Fibroblast of gingiva (primary cell): Measurements from ENCODE around the gene PTPRT.
"Not testable (repeated sequence)": the region's sequence is repeated elsewhere in the genome, so short reads cannot be mapped to it uniquely, and the experiment has no call there.

ENCODE experiments used
- DNase-seq: peaks from one replicate; pipeline ENCODE4 v3.0.0-alpha.2; 2011; ENCODE audit warnings: low read depth

The PTPRT gene

DNA sequence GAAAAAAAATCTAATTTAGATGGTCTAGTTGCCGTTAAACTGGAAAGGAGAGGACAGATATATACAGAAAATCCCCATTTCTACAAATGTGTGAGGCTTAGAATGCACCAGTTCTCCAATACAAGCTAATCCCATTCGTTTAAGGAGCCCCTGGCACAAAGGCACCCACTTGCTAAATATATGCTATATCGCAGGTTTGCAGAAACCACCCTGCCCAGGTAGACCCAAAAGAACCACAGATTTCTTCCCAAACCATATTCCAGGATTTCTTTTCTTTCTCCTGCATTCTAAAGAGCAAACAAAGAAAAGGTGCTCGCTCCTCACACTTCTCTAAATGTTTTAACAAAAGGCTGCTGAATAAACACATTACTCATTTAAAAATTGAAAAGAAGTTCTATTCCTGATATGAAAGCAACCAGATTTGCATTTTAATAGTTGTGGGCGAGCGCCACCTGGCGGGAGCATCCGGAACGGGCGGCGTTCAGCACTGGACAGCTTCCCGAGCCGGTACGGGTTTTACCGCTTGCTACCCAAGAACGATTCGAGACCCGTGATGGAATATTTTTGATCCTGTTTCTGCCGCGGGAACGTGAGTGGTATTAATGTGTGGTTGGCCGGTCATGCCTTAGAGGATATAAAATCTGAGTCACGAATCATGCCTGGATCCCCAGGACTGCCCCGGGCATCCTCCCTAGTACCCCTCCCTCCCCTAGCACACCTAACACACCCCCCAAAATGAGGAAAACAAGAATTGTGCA lies 2.1 kb downstream of the PTPRT start:
- peak; percentile 24 for DNase-seq

DNA sequence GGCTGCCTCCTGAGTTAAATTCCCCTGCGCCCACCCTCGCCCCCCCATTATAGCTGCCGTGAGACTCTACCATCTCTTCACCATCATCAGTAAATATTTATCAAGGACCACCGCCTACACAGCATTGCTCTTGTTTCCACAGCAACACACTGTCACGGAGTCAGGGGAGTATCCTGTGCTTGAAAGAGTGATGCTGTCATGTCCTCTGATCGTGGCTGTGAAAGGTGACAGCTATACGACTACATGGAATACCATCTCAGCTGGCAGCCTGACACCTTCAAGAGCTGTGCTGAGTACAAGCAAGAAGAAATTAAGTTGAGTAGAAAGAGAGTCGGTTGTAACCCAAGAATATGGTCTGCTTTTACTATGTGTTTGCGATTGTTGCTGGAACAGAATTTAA lies 3.4 kb downstream of the PTPRT start:
- no peak for DNase-seq

DNA sequence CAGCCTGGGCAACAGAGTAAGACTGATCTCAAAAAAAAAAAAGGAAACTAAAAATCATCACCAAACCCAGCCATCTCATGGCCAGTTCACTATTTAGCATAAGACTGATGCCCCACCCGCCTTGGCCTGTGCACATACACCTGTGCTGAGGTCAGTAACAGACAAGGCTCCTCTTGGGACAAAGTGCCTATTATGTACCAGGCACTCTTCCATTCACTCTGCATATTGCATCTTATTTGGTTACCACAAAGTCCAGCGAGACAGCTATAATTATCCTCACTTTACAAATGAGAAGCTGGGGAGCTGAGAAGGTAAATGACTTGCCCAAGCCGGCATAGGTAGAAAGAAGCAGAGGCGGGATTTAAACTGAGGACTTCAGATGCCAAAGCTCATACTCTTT lies 3.8 kb downstream of the PTPRT start:
- DNase-seq = no peak

DNA sequence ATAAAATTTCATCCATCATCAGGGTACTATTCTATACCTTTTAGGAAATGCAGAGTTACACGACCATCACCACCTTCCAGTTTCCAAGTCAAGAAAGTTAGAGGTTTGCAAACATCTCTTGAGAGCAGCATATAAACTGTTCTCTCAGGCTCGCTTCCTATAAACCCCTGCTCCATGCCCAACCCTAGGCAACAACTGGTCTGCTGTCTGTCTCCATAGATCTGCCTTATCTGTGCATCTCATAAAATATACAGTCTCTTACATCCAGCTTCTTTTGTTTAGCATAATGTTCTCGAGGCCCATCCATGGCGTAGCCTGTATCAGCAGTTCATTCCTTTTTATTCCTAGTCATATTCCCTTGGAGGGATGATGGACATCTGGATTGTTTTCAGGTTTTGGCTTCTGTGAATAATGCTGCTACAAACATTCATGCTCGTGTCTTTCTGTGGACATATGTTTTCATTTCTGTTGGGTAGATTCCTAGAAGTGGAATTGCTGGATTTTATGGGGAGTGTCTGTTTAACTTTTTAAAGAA lies 6.1 kb downstream of the PTPRT start:
- no peak for DNase-seq

DNA sequence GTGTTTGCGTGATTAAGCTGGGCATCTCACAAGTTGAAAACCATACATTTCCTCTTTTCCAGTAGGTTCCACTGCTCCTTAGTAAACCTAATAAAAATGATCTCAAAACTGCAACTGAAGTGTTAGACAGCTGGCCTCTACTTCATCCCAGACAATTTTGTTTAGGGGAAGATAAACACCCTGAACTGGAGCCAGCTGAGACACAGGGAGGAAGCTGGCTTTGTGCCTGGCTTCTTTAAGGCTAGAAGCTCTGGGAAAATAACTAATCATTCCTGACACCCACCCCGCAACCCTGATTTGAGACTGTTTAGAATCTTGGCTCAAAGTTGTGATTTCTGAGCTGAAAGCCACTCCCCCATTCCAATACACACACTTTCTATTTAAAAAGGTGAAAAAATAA lies 11.6 kb downstream of the PTPRT start:
- no peak for DNase-seq

DNA sequence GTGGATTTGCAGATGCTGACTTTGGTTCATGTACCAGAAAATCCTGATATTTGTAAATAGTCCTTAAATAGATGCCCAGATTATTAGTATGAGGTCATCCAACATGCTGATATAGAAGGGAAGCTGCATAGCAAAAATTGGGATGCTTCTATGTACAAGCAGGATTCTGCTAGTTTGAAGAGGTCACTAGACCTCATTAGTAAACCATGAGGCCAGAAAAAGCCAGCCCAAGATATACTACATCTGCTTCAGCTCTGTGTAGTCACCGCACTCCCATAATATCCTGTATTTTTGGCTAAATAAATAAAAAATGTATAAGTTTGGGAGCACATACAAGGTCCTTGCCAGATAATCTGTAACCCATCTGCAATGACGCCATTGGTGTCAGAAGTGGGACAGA lies 13.0 kb downstream of the PTPRT start:
- DNase-seq = no peak

DNA sequence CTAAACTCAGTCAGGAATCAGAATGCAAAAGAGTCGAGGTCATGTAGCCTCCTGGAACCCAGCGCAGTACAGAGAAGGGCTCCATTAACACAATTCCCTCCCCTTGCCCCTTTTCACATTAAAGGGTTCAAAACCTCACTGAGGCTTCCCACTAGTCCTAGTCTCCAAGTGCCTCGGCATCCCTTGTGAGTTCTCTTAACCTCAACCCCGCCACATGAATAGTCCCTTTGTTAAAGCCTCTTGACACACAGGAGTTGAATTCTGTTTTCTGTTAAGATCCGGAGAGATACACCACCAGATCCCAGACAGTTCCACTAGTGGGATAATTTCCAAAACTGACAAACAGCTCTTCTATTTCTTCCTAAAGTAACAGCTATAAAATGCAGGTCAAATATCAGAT lies 17.8 kb downstream of the PTPRT start:
- no peak for DNase-seq

DNA sequence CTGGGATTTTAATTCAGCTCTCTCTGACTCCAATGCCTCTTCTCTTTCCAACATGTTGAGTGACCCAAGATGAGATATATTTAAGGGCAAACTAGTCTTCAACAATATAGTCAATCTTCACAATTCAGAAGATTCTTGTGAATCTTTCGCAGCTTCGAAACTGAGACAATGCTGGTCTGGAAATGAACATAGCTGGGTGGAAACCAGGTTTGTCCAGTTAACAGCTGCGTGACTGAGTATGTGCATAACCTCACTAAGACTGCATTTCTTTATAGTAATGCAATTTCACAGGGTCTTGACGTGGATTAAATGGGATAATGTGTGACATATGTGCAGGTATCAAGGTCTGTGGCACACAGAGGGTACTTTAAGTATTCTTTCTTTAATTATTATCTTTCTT lies 18.9 kb downstream of the PTPRT start:
- no peak for DNase-seq

DNA sequence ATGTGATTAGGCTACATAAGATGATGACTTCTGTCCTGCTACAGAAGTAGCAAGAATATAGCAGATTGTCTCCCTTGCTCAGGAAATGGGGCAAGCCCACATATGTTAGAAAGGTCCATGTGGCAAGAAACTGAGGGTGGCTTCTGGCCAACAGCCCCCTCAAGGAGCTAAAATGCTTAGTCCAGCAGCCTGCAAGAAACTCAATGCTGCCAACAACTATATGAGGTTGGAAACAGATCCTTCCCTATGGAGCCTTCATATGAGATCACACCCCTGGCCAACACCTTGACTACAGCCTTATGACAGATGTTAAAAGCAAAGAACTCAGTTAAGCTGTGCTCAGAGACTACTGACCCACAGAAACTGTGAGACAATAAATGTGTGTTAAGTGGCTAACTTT lies 22.1 kb downstream of the PTPRT start:
- no peak for DNase-seq

DNA sequence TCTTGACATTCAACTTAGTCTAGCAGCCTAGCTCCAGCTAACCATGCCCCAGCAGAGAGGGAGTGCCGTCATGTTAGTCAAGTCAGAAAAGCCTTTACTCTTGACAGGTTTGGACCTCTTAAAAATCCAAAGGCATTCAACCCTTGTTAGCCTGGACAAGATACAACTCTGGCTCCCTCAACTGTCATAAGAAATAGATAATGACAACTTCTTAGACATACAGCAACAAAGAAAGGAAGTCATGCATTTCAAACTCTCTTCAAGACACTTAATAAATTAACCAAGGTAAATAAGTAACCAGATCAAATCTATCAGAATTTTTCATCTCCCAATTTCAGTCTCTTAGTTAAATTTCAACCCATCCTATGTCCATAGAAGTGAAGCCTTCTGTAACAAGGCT lies 22.7 kb downstream of the PTPRT start:
- no peak for DNase-seq

DNA sequence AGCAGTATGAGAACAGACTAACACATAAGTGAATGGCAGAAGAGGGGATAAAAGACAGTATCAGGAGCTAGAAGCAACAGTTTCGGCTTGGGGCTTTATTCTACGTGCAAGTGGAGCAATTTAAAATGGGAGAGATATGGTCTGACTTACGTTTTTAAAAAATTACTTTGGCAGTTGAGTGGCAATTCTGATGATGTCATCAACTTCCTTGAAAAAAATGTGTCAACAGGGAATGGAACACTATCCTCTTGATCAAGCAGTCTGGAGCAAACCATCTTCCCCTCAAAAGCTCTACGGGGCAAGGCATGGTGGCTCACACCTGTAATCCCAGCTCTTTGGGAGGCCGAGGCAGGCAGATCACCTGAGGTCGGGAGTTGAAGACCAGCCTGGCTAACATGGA lies 24.1 kb downstream of the PTPRT start:
- DNase-seq = no peak

DNA sequence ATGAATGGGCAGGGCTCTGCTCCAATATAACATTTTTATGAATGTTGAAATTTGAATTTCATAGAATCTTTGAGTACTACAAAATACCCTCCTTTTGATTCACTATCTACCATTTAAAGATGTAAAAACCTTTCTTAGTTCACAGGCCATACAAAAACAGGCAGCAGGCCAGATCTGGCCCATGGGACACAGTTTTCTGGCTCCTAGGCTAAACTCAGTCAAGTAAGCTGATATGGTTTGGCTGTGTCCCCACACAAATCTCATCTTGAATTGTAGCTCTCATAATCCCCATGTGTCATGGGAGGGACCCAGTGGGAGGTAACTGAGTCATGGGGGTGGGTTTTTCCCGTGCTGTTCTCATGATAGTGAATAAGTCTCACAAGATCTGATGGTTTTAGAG lies 25.0 kb downstream of the PTPRT start:
- not testable (repeated sequence) for DNase-seq

DNA sequence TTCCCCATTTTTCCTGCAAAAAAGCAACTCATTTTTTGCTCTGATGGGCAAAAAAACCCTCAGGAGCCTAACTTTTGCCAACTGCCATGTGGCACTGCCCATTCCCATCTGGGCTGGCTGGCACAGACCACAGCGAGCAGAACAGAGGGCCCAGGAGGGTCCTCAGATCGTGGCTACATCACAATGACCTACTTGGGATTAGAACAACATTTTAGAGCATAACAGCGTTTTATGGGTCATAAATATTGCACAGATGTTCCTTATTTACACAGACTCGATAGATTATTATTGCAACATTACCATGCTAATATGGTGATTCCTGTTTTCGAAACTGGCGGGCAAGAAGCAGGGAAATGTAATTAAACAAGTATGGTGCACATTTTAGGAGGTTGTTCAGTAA lies 28.0 kb downstream of the PTPRT start:
- no peak for DNase-seq

DNA sequence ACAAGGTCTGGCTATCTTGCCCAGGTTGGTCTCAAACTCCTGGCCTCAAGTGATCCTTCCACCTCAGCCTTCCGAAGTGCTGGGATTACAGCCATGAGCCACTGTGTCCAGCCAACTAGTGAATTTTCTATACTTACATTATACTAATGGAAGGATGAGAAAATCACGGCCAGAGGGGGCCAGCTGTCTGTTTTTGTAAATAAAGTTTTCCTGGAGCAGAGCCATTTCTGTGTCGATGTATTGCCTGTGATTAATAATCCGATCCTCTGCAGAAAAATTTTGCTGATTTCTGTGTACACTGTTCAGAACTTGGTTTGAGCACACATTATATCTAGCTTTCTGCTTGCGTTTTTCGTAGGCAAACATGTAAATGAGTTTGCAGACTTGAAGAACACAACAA lies 28.8 kb downstream of the PTPRT start:
- no peak for DNase-seq

DNA sequence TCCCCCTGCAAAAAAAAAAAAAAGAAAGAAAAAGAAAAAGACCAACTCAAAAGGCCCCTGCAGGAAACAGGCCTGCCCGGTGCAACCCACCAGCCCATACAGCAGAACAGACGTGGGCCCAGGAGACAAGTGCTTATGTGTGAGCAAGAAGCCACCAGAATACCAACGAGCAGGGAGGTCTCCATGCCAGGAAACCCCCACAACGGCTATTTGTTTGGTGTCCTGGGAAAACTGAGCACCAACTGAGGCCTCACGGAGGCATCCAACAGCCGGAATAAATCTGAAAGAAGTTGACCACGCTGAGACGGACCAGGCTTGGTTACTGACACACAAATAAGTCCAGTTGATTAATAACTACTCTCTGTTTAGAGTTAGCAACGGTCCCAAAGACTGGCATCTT lies 29.7 kb downstream of the PTPRT start:
- DNase-seq = no peak

DNA sequence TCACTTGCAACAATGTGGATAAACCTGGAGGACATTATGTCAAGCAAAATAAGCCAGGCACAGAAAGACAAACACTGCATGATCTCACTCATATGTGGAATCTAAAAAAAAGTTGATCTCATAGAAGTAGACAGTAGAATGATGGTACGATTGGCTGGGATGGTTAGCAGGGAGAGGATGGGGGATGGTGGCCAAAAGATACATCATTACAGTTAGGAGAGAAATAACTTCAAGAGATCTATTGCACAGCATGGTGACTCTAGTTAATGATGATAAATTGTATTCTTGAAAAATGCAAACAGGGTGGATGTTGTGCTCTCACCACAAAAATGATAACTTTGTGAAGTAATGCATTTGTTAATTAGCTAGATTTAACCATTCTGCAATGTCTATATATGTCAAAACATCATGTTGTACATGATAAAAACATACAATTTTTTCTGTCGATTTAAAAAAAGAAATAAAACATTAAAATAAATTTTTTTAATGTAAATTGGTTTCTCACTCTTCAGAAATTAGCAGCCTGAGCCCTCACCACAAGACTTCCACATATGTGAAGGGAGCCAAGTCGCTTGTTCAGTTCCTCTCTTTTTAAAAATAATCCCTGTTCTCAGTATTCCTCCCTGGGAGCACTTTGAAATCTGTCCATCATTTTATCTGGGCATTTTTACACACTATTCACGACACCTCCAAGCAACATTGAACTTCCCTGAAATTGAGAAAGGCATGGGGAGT lies 34.2 kb downstream of the PTPRT start:
- no peak for DNase-seq

DNA sequence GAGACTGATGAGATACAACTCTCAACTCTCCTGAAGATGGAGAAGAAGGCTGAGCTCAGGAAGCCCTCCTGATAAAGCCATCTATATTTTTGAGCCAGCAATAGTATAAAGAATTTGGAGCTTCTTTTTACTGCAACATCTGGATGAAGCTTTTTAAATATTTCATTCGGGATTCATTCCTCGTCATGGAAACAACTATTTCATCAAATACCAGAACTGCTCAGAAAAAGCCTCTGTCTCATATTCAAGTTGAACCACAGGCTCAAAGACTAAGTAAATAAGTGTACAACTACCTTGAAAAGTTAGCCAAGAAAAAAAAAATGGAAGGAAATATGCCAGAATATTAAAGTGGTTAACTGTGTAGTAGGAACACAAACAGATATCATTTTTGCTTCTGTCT lies 37.8 kb downstream of the PTPRT start:
- no peak for DNase-seq

DNA sequence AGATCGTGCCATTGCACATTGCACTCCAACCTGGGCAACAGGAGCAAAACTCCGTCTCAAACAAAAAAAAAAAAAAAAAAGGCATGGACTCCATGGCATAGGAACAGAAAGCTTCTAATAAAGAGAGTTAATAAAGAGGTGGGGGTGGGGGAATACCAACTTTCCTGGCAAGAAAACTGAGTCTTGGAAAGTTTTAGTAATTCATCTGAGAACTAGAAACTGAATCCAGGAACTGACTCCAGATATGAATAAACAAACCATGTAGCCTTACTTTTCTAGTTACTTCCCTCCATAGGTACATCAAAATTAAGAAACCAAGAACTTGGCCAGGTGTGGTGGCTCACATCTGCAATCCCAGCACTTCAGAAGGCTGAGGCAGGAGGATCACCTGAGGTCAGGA lies 38.5 kb downstream of the PTPRT start:
- DNase-seq = no peak

DNA sequence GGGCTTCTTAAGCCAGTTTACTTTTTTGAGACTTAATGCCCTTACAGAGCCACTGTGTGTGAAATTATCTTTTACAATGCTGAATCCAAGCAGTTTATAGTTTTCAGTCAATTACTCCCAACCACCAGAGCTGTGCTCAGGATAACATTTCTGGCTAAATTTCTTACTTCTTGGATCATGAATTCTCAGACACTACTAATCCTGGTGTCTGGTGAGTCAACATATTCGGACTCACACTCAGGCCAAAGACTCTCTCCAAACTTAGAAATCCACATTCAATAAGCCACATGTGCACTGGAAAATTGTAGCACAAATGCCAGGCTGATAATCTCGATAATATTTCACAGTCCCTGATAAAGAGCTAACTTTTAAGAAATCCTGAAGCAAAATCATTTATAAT lies 49.0 kb downstream of the PTPRT start:
- DNase-seq = no peak

DNA sequence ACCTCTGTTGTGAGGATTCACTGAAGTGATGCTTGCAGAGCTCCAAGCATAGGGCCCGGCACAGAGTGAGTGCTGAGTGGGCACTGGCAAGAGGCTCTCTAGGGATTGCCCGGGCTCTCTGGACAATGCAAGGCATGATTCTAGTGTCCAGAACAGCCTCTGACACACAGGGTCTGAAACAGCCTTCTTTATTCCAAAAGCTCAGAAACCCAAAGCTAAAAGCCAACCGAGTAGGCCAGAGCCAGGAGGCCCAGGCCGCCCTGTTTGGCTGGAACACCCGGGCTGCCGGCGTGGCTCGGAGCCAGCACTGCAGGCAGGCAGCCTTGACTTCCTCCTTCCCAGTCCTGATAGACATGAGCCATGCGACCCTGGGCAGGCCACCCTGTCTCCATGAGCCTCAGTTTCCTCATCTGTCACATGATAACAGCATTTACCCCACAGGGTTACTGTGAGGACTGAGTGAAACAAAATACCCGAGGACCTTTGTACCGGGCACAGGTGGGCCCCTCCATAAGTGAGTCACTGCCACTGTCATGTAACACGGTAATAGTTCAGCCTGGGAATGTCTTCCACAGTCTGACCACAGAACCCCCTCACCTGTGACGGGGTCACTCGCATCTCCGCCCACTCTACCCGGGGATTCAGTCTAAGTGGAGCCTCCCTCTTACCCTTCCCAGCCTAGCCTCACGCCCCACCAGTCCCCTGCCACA lies 51.5 kb downstream of the PTPRT start:
- DNase-seq = no peak

DNA sequence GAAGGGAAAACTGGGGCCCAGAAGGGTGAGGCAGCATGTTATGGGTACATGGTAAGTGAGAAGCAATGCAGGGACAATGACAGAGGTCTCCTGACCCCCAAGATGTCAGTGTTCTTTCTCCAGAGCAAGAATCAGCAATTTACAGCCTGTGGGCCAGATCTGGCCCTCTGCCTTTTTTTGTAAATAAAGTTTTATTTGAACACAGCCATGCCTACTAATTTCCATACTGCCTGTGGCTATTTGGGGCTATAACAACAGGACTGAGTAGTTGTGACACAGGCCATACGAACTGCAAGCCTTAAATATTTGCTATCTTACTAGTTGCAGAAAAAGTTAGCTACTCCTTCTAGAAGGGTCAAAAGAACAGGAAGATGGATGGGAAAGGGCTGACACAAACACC lies 52.5 kb downstream of the PTPRT start:
- no peak for DNase-seq

DNA sequence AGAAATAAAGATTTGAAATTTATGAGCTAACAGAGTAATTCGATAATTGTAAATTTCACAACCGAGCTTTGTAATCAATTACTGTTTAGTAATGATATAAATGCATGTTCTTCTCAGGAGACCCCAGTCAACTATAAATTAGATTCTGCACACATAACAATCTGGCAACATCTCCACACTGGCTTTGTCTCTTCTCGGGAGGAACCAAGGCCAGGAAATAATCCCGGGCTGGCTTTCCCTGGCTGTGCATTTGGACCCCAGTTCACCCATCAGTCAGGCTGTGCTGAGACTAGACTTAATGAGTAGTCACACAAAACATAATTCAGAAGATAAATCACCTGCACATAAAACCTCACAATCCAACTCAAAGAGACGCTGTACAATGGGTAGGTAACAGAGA lies 65.5 kb downstream of the PTPRT start:
- DNase-seq = no peak

DNA sequence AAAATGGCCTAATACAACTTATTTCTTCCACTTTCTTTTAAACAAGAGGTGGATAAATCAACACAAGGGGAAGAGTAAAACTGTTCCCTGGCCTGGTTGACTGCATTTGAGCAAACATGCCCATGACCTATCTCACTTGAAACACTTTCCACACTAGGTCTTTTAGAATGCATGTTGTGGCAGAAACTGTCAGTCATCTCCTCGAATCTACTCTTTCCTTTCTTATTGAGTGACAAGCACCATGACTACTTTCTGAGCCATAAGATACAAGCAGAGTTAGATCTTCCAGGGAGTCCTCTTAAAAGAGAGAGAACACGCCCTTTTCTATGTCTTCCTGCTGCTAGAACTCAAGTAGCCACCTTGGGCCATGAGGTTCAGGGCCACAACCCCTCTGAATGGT lies 66.5 kb downstream of the PTPRT start:
- no peak for DNase-seq
